22Rv1 (cell line): ENCODE measurements around the gene COL4A5.
A peak's percentile ranks its signal among the peaks of the same experiment; 100 is the strongest.

ENCODE experiments used
- H3K27ac ChIP-seq: fragments of 450-650 bp; 2 replicates; pipeline ENCODE4 v1.5.1; 2017
- CTCF ChIP-seq: fragments of 450-650 bp; IDR thresholded peaks from 2 replicates; pipeline ENCODE4 v1.5.1; 2017; ENCODE audit warnings: mild to moderate bottlenecking
- ZFX ChIP-seq: fragments of 450-650 bp; IDR thresholded peaks from 2 replicates; pipeline ENCODE4 v1.6.1; 2017; ENCODE audit warnings: antibody characterized with exemption, borderline replicate concordance

Gene COL4A5

GRCh38 chrX:108732630-108733321, 293.1 kb downstream of the COL4A5 start:
- TF ChIP-seq CTCF = no peak
- no peak for TF ChIP-seq ZFX
- H3K27ac ChIP-seq = no peak overlapping the region

- no peak overlapping the region for H3K27ac ChIP-seq
- TF ChIP-seq ZFX (no peak), CTCF (no peak)
Measured at GRCh38 chrX:108734426-108734825, 294.8 kb downstream of the COL4A5 start.

- no peak overlapping the region for H3K27ac ChIP-seq
- TF ChIP-seq ZFX (no peak), CTCF (peak; percentile 61)
Measured at GRCh38 chrX:108735091-108735678, 295.5 kb downstream of the COL4A5 start.

- H3K27ac ChIP-seq = peak overlapping the region; percentile 20; the same call in 1 of the 2 replicates
- TF ChIP-seq ZFX (no peak), CTCF (no peak)
Measured at GRCh38 chrX:108735679-108736508, 296.3 kb downstream of the COL4A5 start.

GRCh38 chrX:108736509-108737479, 297.2 kb downstream of the COL4A5 start, which contains the start of gene IRS4:
Gene IRS4, minus strand, starts transcription at chrX:108736563.
- peak; percentile 29; the same call in 1 of the 2 replicates for TF ChIP-seq CTCF
- no peak for TF ChIP-seq ZFX
- peak within 1 kb of the TSS; percentile 20; the same call in 1 of the 2 replicates for H3K27ac ChIP-seq

GRCh38 chrX:108737754-108738153, 298.1 kb downstream of the COL4A5 start:
- TF ChIP-seq CTCF (no peak), ZFX (no peak)
- no peak overlapping the region for H3K27ac ChIP-seq
